ENCODE measurements around the gene C1RL.
A peak's percentile ranks its signal among the peaks of the same experiment; 100 is the strongest.

The C1RL gene, protein sequence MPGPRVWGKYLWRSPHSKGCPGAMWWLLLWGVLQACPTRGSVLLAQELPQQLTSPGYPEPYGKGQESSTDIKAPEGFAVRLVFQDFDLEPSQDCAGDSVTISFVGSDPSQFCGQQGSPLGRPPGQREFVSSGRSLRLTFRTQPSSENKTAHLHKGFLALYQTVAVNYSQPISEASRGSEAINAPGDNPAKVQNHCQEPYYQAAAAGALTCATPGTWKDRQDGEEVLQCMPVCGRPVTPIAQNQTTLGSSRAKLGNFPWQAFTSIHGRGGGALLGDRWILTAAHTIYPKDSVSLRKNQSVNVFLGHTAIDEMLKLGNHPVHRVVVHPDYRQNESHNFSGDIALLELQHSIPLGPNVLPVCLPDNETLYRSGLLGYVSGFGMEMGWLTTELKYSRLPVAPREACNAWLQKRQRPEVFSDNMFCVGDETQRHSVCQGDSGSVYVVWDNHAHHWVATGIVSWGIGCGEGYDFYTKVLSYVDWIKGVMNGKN

DNA sequence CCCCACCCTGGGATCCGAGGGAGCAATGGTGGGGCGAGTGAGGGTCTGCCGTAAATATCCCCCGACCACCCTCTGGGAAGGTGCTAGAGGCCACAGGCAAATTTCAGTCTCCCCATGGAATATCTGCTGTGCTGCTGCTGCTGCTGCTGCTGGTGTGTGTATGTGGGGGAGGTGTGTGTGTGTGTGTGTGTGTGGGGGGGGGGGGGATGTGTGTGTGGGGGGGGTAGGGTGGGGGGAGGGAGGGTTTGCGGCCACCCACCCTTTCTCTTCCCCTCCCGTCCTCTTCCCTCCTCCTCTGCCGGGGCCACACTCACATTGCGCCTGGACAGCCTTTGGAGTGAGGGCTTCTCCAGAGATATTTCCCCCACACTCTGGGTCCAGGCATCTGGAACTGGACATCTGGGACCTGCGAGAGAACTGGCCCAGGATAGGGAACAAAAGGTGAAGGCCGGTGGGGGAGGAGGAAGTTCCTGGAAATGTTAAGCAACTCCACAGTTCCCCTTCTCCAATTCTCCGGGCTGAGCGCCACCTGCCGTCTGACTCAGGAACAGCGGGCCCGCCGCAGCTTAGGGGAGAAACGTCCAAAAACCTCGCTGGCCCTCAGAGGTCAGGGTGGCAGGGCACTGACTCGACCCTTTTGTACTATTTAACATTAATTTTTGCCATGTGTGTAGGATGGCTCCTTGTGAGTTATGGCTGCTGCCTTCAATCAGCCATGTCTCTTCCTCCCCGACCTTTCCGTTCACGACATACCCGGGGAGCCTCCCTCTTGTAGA lies at the start of gene C1RL:
Gene C1RL, minus strand, starts transcription at position 419 of the 776 bp plus-strand sequence. Its CDS starts 34 bp downstream, at position 385.
- peak; percentile 72 to 76 for DNase-seq

DNA sequence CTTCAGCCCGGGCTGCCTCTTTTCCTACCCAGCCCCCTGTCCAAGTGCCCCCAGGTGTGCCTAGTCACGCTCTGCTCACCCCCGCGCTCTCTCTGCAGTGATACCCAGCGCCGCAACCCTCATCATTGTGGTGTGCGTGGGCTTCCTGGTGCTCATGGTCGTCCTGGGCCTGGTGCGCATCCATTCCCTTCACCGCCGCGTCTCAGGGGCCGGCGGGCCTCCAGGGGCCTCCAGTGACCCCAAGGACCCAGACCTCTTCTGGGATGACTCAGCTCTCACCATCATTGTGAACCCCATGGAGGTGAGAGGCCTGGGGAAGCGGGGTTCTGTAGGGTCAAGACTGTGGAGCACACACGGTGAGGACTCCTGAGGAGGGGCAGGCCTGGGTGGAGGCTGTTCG lies 48.4 kb upstream of the C1RL start:
- DNase-seq: no peak

DNA sequence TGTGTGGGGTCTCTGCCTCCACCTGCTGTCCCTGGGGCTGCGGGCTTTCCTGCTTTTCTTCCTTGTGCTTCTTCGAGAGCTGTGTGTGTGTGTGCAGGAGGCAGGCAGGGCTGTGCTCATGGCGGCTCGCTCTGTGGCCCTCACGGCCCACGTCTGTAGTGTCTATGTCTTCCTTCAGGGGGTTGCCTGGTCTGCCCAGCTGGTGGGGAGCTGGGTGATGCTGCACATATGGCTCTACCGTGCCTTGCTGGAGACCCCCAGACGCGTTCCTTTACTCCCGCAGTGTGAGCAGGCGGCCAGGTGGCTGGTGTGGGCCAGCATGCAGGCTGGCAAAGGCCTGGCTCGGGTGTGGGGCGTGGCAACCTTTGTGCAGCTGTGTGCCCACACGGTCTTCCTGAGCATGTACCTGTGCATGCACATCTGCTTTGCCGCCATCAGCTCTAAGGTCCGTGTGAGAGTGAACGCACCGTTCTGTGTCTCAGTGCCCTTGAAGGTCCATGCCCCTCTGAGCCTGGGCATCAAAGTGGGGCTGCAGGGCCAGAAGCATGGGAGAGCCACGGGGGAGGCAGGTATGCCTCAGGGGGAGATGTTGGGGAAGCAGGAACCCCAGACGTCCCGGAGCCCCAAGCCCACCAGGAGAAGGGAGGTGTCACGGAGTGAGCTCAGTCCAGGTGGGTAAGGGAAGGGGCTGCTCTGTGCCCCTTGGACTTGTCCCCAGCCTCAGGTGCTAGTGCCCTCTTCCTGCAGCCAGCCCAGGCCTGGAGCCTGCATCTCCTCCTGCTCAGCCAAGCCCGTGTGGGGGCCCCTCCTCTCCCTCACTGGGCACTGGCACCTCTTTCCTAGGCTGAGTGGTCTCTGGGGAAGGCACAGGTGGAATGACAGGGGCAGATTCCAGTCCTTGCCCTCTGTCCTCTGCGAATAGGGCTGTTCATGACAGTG lies 47.5 kb upstream of the C1RL start:
- DNase-seq: no peak

DNA sequence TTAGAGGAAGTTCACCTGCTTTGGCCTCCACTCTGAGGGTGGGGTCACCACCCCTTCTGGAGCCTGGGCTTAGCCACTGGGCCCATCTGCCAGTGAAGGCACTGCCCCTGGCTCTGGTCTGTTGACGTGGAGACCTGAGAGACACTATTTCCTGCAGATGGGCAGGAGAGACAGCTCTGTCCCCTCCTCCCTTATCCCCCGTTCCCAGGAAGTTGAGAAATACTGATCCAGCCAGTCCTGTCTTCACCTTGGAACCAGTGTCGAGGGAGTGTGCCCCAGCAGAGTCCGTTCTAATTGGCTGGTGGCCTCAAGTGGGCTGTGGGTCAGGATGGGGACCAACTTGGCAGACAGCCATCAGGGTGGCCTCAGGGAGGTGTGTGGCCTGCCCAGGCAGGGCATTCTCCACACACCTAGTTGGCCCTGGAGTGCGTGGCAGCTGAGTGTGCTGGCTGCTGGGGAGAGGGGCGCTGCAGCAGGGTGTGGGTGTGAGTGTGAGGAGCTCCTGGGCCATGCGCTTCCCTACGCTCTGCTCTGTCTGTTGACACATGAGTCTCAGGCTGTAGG lies 46.5 kb upstream of the C1RL start:
- DNase-seq: no peak

DNA sequence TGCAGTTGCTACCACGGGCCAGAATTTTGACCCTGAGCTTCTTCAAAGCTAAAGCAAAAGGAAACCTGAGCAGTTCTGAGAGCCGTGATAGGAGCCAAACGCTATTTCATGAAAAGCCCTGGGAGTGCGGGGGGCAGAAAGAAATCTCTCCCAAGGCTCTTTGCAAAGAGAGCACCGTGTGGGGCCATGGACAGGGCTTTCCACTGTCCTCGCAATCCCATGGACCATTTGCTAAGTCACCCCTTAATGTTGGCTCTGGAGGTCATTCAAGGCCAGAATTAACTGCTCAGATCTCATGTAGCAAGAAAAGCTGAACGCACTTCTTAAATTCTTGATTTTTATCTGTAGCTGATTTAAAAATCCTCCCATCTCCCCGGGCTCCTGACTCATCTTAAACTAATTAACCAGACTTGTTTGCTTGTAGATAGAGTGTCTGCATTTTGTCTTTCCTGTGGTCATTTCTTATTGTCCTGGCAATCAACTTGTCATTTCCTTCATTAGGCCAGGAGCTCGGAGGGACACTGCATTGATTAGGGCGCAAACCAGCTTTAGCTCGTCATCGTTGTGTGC lies 46.0 kb upstream of the C1RL start:
- no peak for DNase-seq

DNA sequence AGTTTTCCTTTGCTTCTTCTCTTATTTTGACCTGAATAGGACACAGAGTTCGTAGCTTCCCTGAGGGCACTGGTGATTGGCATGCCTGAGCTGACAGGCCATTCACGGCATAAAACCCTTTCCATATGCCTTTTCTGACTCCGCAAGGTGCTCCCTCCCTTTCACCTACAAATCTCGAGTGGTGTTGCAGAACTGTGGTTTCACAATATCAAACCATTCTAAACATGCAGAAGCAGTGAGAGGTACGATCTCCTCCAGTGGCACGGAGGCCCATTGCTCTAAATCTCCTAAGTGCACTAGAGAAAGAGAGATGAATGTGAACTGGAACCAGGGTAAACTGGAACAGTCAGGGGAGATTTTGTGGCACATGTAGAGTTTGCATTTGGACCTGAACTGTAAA lies 45.0 kb upstream of the C1RL start:
- no peak for DNase-seq

DNA sequence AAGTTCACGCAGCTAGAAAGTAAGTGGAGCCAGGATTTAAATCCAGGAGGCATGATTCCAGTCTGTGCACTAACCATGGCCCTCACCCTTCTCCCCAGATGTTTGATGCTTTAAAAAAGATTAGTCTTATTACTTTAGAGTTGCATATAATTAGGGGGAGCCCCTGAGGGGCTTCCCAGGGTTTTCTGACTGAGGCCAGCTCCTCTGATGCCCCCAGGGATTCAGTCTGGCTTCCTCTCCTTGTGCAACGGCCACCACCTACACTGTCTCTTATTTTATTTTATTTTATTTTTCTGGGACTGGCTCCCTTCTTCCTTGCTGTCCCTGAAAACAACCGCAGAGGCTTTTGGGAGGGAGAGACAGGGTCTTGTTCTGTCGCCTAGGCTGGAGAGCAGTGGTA lies 43.8 kb upstream of the C1RL start:
- DNase-seq: no peak

DNA sequence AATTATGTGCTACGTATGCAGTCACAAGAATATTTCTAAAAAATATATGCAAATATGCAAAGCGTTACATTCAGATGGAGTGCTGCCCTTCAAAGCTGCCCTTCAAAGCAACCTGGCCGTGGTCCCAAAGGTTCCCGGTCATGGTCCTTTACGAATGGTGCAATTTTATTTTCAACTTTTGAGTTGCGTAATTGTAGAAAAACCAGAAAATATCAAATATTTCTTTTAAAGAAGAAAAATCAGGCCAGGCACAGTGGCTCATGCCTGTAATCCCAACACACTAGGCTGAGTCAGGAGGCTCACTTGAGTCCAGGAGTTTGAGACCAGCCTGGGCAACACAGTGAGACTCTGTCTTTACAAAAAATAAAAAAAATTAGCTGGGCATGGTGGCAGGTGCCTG lies 42.5 kb upstream of the C1RL start:
- no peak for DNase-seq

DNA sequence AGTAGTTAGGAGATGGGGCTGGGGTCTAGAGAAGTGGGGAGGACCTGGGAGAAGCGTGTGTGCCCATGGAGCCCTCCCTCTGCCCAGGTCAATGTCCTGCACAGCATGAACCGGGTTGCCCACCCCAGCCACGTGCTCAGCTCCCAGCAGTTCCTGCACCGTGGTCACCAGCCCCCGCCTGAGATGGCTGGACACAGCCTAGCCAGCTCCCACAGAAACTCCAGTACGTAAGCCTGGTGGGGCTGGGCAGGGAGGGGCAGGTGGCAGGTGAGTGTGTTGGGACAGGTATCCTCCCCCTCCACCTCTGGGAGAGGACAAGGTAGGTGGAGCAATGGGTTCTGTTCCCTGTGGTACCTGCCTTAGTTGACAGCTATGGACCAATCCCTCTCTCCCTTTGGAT lies 41.8 kb upstream of the C1RL start:
- DNase-seq: no peak

DNA sequence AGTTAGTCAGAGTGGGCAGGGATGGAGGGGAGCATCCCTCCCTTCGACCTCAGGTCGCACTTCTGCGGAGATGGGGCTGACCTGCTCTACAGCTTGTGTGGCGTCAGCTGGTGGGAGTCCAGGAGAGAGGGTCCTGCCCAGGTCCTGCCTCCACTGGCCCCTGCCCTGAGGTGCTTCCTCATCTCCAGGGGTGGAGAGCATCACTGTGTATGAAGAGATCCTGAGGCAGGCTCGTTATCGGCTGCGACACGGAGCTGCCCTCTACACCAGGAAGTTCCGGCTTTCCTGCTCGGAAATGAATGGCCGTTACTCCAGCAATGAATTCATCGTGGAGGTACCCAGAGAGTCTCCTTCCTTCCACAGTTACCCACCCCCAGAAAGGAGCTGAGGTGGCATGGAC lies 41.3 kb upstream of the C1RL start:
- no peak for DNase-seq

DNA sequence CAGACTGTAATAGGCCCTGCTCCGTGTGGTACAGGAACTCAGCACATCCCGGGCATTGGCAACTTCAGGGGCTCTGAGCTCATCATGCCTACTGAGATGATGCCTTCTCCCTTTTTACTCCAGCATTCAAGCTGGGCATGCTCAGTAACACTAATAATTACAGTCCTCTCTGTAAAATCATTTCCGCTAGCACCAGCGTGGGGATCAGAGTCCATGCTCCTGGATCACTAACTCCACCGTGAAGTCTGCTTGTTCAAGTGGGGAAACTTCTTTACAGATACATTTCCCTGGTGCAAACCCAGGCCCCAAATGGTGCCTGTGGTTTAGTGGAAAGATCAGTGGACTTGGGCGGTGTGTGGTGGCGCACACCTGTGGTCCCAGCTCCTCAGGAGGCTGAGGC lies 37.9 kb upstream of the C1RL start:
- no peak for DNase-seq

DNA sequence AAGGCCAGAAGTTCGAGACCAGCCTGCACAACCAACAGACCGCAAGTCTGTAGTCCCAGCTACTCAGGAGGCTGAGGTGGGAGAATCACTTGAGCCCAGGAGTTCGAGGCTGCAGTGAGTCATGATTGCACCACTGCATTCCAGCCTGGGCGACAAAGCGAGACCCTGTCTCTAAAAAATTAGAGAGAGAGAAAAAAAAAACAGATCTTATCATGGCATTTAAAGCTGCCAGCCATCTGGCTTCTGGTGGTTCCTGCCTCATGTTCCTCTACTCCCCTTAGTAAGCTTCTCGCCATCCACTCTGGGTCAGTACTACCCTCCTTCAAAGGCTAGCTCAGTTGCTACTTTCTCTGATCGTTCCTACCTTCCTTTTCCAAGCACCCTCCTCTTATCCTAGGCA lies 37.2 kb upstream of the C1RL start:
- DNase-seq: no peak

DNA sequence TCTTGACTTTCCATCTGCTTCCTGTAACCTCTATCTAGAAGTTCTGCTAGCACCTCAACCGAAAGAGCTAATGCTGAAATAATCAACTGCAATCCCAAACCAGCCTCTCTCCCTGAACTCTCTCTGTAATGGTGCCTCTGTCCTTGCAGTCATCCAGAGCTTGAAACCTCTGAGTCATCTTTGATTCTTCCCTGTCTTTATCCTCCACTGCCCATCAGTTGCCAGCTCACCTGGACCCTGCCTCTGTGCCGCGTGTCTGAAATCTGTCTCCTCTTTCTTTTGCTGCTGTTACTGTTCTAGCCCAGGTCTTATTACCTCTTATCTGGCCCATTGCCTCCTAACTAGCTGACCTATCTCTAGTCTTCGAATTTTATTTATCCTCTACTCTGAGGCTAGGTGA lies 36.7 kb upstream of the C1RL start:
- DNase-seq: no peak

DNA sequence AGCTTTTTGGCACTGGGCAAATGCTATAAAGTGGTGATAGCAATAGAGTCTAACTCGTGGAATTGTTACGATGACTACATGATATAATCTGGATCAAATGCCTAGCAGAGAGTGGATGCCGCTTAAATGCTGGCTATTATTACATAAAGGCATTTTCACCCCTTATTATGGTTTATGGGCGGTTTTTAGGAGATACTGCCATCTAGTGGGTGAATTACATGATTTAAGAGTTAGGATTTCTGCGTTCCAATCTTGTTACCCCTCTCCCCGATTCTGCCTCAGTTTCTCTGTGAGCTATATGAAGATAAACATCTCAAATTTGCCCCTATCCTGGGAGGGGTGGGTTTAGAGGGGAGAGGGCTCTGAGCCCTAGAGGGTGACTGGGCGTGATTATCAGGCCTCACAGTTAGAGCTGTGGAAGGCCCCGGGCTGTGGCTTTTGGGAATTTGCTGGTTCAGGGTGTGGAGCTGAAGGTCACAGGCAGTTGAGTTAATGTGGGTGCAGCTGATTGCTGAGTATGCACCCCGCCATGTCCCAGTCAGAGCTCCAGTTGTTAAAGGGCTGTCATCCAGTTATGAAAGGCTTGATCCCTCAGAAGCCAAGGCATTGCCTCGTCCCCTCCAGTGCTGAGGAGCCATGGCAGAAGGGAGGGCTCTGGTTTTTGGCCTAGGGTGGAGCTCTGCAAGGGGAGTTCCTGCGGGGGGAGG lies 35.6 kb upstream of the C1RL start:
- peak in 1 of 2 experiments; percentile 20 for DNase-seq

DNA sequence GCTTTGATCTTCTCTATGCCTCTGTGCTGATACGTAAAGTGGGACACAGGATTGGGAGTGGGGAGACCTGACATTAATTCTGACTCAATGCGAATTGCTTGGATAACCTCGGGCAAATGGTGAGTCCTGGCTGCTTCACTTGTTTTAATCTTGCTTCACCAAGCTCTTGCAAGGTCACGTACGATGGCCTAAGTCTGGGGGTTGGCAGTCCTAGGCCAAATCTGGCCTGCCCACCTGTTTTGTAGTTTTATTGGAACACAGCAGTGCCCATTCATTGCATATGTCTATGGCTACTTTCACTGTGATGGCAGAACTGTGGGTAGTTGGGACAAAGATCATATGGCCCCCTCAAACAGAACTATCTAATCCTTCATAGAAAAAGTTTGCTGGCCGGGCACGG lies 34.5 kb upstream of the C1RL start:
- DNase-seq: no peak

DNA sequence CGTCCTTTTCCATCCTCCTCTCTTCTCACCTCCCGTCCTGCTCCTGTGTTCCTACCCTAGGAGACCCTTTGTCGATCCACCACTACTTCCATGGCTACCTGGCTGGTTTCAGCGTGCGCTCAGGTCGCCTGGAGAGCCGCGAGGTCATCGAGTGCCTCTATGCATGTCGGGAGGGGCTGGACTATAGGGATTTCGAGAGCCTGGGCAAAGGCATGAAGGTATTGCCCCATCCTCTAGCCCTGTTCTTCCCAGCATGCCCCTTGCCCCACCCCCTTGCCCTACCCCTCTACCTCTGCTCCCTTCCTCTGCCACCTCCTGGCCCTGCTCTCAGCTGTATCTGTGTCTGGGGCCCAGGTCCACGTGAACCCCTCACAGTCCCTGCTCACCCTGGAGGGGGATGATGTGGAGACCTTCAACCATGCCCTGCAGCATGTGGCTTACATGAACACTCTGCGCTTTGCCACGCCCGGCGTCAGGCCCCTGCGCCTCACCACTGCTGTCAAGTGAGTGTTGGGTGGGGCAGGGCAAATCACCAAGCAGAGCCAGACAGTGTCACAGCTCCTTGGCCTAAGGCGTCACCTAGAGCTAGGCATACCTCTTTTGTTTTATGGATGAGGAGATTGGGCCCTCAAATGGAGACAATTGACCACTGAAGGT lies 33.9 kb upstream of the C1RL start:
- DNase-seq: no peak

DNA sequence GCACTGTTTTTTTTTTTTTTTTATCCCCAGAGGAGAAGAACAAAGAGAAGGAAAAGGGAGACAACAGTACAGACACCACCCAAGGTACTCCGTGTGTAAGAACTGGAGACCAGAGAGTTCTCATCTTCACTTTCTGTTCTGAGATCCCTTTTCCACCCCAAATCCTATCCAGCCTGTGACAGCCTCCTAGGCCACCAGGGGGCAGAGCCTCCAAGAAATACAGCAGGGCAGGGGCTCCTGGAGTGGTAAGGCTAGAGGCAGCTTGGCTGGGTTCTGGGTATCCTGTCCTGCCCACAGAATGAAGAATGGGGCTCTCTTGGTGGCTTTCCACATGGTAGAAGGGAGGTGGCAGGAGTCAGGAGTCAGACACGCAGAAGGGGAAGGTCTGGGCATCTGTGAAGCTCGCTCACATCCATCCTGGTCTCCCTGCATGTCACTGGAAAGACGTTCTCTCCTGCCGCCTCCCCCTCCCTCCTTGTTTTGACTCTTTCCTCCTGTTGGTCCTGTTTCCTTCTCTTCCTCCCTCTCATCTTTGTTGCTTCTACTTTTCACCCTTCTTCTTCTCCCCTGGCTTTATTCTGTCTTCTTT lies 33.1 kb upstream of the C1RL start:
- peak; percentile 32 to 38 for DNase-seq

DNA sequence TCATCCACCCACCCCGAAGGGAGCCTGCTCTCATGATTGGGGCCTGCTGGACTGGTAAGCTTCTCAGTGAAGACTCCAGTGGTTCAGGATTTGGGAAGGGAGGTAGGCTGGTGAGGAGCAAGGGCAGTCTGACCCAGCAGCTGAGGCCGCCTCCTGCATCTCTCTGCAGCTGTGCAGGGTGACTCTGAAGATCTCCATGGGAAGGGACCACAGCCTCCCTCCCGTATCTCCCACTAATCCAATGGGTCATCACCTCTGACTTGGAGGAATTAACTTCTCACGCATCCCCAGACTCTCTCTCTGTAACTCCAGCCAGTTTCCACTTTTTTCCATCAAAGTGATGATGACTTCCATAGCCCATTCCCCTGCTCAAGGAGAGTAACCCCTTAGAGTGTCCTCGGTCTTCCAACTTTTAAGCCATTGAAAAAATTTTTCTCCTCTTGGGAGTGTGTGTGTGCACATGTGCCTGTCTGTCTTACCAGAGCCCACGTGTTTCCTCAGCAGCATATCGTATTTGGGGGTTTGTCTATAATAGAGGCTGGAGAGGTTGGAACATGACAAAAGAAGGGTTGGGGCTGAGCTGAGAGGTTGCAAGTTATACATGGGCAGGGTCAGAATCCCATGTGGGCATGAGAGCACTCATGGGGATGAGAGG lies 32.5 kb upstream of the C1RL start:
- DNase-seq: no peak

DNA sequence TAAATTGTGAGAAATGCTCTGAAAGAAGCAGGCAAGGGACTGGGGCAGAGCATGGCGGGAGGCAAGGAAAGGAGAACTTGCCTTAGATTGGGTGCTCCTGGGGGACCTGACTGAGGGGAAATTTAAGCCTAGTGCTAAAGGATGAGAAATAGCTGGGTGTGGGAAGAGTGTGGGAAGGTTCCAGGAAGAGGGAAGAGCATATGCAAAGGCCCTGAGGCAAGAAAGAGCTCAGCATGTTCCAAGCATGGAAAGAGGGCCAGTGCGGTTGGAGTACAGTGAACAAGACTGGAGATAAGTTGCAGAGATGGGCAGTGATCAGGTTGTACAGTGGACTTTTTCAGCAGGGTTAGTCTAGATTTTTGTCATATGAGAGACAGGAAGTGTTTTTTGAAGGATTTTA lies 30.2 kb upstream of the C1RL start:
- DNase-seq: no peak

DNA sequence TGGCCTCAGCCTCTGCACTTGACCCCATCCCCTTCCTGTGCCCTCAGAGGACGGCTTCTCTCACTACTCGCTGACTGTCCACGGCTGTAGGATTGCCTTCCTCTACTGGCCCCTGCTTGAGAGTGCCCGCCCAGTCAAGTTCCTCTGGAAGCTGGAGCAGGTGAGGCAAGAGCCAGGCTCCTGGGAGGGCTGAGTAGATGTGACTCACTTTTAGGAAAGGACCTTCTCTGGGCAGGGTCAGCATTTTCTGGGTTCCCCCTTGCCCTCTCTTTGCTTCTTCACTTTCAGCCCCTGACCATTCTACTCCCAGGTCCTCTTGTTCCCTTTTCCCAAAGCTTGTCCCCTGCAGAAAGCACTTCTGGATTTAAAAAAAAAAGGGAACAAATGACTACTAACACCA lies 28.9 kb upstream of the C1RL start:
- no peak for DNase-seq
